GM18502 (cell line): ENCODE data around the gene FXYD6.
"Not testable (repeated sequence)": the region's sequence is repeated elsewhere in the genome, so short reads cannot be mapped to it uniquely, and the experiment has no call there.

Experiments used
- ATAC-seq: cut with Tn5 transposase; IDR thresholded peaks from one replicate; pipeline ENCODE4 v1.9.1; 2021; ENCODE audit warnings: mild to moderate bottlenecking; ENCODE audit not compliant: unreplicated experiment, poor library complexity

Gene FXYD6

GRCh38 chr11:117876341-117877119 lies at the start of gene FXYD6:
FXYD6 (minus strand) TSS chr11:117876658; CDS start chr11:117842776, 33,882 bp downstream.
- ATAC-seq, result no peak

GRCh38 chr11:117926166-117926565 lies 49.7 kb upstream of the FXYD6 start:
- not testable (repeated sequence) for ATAC-seq

GRCh38 chr11:117925198-117925925 lies 48.9 kb upstream of the FXYD6 start:
- no peak for ATAC-seq

GRCh38 chr11:117924631-117925170 lies 48.2 kb upstream of the FXYD6 start:
- no peak for ATAC-seq

GRCh38 chr11:117923773-117924172 lies 47.3 kb upstream of the FXYD6 start:
- no peak for ATAC-seq

GRCh38 chr11:117923275-117923674 lies 46.8 kb upstream of the FXYD6 start:
- ATAC-seq, result no peak

- no peak for ATAC-seq
These were observed 45.4 kb upstream of the FXYD6 start for GRCh38 chr11:117921893-117922292.

GRCh38 chr11:117921456-117921855 lies 45.0 kb upstream of the FXYD6 start:
- no peak for ATAC-seq

- ATAC-seq, result no peak
These were observed 43.3 kb upstream of the FXYD6 start for GRCh38 chr11:117919781-117920221.

GRCh38 chr11:117919341-117919740 lies 42.9 kb upstream of the FXYD6 start:
- ATAC-seq, result no peak

GRCh38 chr11:117918366-117919255 lies 42.2 kb upstream of the FXYD6 start:
- no peak for ATAC-seq

GRCh38 chr11:117917591-117918151 lies 41.2 kb upstream of the FXYD6 start:
- no peak for ATAC-seq

- no peak for ATAC-seq
These were observed 40.5 kb upstream of the FXYD6 start for GRCh38 chr11:117916956-117917355.

GRCh38 chr11:117915672-117916235 lies 39.3 kb upstream of the FXYD6 start:
- ATAC-seq, result no peak

GRCh38 chr11:117914991-117915618 lies 38.6 kb upstream of the FXYD6 start:
- ATAC-seq, result no peak

GRCh38 chr11:117914398-117914761 lies 37.9 kb upstream of the FXYD6 start:
- ATAC-seq, result no peak

- no peak for ATAC-seq
These were observed 37.4 kb upstream of the FXYD6 start for GRCh38 chr11:117913736-117914397.

- no peak for ATAC-seq
These were observed 36.0 kb upstream of the FXYD6 start for GRCh38 chr11:117912497-117912896.

GRCh38 chr11:117911694-117912093 lies 35.2 kb upstream of the FXYD6 start:
- no peak for ATAC-seq
